IMR-90 (cell line): ENCODE data around the gene DCP2.

Experiments used
- BHLHE40 ChIP-seq: fragments of 150-350 bp; IDR thresholded peaks from 2 replicates; pipeline ENCODE4 v1.6.1; 2016; ENCODE audit warnings: mild to moderate bottlenecking, low read depth, low read length
- CEBPB ChIP-seq: IDR thresholded peaks from 2 replicates; pipeline ENCODE4 v1.6.1; 2012; ENCODE audit warnings: low read depth, low read length, improper control_type of control experiment
- FOS ChIP-seq: fragments of 150-350 bp; IDR thresholded peaks from 2 replicates; pipeline ENCODE4 v1.6.1; 2016; ENCODE audit warnings: low read depth, low read length
- MAZ ChIP-seq: IDR thresholded peaks from 2 replicates; pipeline ENCODE4 v1.6.1; 2012; ENCODE audit warnings: low read depth, mild to moderate bottlenecking, low read length, improper control_type of control experiment, moderate library complexity, borderline replicate concordance
- MXI1 ChIP-seq: IDR thresholded peaks from 2 replicates; pipeline ENCODE4 v1.6.1; 2012; ENCODE audit warnings: low read depth, mild to moderate bottlenecking, low read length, moderate library complexity, borderline replicate concordance
- POLR2A ChIP-seq: IDR thresholded peaks from 2 replicates; pipeline ENCODE4 v1.6.1; 2012; ENCODE audit warnings: mild to moderate bottlenecking, low read depth, low read length
- RAD21 ChIP-seq: IDR thresholded peaks from 2 replicates; pipeline ENCODE4 v1.6.1; 2012; ENCODE audit warnings: low read length, improper control_type of control experiment
- RFX5 ChIP-seq: IDR thresholded peaks from 2 replicates; pipeline ENCODE4 v1.8.0; 2012; ENCODE audit warnings: low read depth, mild to moderate bottlenecking, low read length, moderate library complexity
- SMC3 ChIP-seq: fragments of 150-350 bp; IDR thresholded peaks from 2 replicates; pipeline ENCODE4 v1.6.1; 2016; ENCODE audit warnings: low read depth, mild to moderate bottlenecking, antibody characterized with exemption, low read length, moderate library complexity
- TF ChIP-seq, protein P1 (sequence below): conservative IDR thresholded peaks from 2 replicates; pipeline ENCODE4 v1.5.1; 2012; ENCODE audit warnings: mild to moderate bottlenecking, low read depth, low read length, improper control_type of control experiment
- TF ChIP-seq, protein P2 (sequence below): fragments of 150-350 bp; IDR thresholded peaks from 2 replicates; pipeline ENCODE4 v1.6.1; 2016; ENCODE audit warnings: low read depth, mild to moderate bottlenecking, low read length, moderate library complexity, borderline replicate concordance

DNA sequence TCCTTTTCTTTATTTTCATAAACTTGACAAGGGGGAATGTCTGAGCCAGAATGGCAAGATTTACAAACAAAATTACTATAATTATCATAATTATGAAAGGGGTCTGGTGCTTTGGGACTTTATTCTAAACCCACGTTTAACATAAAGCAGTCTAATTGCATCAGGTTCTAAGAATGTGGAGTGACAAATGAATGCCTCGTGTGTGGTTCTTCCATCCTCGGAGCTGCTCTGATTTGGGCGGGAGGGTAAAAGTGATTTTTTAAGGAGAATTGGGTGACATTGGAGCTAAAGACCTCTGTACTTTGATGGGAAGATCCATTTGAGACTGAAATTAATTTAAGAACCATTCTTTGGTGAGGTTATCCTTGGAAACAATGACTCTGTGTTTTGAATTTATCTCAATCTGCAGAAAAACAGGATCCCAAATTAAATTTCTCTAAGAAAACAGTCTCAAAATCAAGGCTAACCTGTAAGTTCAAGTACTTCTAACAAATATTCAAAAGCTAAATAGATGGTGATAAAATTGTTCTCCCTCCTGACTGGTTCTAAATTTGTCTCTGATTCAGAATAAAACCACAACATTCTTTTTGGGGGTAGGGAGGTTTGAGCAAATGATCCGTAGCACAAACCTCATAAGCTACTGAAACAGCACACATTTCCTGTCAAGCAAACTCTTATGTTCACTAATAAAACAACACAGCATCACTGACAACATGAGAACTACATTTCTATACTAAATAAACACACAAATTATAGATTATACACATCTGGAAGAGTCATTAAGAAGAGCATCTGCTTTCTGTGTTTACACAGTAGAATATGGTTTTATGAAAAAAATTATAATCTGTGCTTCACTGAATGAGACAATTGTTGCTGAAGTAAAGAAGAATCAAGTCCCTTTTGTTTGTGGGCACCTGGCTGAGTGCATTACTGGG lies 85.5 kb downstream of the DCP2 start:
- TF ChIP-seq CEBPB: no peak
- TF ChIP-seq, protein P1, sequence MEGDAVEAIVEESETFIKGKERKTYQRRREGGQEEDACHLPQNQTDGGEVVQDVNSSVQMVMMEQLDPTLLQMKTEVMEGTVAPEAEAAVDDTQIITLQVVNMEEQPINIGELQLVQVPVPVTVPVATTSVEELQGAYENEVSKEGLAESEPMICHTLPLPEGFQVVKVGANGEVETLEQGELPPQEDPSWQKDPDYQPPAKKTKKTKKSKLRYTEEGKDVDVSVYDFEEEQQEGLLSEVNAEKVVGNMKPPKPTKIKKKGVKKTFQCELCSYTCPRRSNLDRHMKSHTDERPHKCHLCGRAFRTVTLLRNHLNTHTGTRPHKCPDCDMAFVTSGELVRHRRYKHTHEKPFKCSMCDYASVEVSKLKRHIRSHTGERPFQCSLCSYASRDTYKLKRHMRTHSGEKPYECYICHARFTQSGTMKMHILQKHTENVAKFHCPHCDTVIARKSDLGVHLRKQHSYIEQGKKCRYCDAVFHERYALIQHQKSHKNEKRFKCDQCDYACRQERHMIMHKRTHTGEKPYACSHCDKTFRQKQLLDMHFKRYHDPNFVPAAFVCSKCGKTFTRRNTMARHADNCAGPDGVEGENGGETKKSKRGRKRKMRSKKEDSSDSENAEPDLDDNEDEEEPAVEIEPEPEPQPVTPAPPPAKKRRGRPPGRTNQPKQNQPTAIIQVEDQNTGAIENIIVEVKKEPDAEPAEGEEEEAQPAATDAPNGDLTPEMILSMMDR: no peak
- TF ChIP-seq FOS: no peak
- no peak for TF ChIP-seq BHLHE40
- TF ChIP-seq MAZ: no peak
- no peak for TF ChIP-seq POLR2A
- TF ChIP-seq RAD21: no peak
- no peak for TF ChIP-seq RFX5
- no peak for TF ChIP-seq MXI1
- TF ChIP-seq, protein P2, sequence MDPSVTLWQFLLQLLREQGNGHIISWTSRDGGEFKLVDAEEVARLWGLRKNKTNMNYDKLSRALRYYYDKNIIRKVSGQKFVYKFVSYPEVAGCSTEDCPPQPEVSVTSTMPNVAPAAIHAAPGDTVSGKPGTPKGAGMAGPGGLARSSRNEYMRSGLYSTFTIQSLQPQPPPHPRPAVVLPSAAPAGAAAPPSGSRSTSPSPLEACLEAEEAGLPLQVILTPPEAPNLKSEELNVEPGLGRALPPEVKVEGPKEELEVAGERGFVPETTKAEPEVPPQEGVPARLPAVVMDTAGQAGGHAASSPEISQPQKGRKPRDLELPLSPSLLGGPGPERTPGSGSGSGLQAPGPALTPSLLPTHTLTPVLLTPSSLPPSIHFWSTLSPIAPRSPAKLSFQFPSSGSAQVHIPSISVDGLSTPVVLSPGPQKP: no peak
- no peak for TF ChIP-seq SMC3
